A549 treated with AZD9567 at 1 μM for 4 hours (cell line): ENCODE measurements around the gene RASSF5. TPM values are rescaled to one million over a fixed set of nuclear protein-coding genes. Genes with fewer than 3 reads are reported as not detected.

ENCODE experiments used
- total RNA-seq: library from RNA; stranded (reverse); fragments of 200-300 nt; extraction: Qiagen RNA extraction; gene quantifications from 5 replicates; pipeline ENCODE4 v1.2.3, GENCODE V29; 2022; ENCODE audit not compliant: insufficient read depth

The RASSF5 gene
- total RNA-seq: 0.80 to 1.0 TPM (median 0.86 TPM) in 4 of 5 replicates, not detected in the other

GRCh38 chr1:206507284-206508129 is at the start of gene RASSF5:
Gene RASSF5, plus strand, starts transcription at chr1:206507531. Its CDS starts 72 bp downstream, at chr1:206507603.

GRCh38 chr1:206469933-206470691 is 37.2 kb upstream of the RASSF5 start, which contains the start of gene IKBKE:
Gene IKBKE, plus strand, starts transcription at chr1:206470476. Its CDS starts 2,752 bp downstream, at chr1:206473228.

GRCh38 chr1:206612129-206612876 is 105.0 kb downstream of the RASSF5 start, which contains the start of gene EIF2D:
Gene EIF2D, minus strand, starts transcription at chr1:206612465. Its CDS starts 123 bp downstream, at chr1:206612342.

GRCh38 chr1:206635080-206635977 is 128.0 kb downstream of the RASSF5 start, which contains the start of gene DYRK3:
Gene DYRK3, plus strand, starts transcription at chr1:206635536. Its CDS starts 168 bp downstream, at chr1:206635704.

Other genes starting within 250 kb of the RASSF5 start
- gene IKBKE, start 37.1 kb upstream of the RASSF5 start, total RNA-seq: 5.4 to 6.9 TPM (median 6.3 TPM) in 5 replicates
- 32.0 to 39.7 TPM (median 33.9 TPM) in 5 replicates for gene EIF2D, start 104.9 kb downstream of the RASSF5 start, total RNA-seq
- gene DYRK3, start 128.0 kb downstream of the RASSF5 start, total RNA-seq: 9.8 to 14.2 TPM (median 10.4 TPM) in 5 replicates
- 69.2 to 78.1 TPM (median 70.3 TPM) in 5 replicates for gene MAPKAPK2, start 177.4 kb downstream of the RASSF5 start, total RNA-seq